ENCODE measurements around the gene SV2B.

GRCh38 chr15:91304786-91305185 is 204.7 kb downstream of the SV2B start:
- no peak for TF ChIP-seq CTCF (optimal IDR thresholded peaks at IDR 0.05 in 1 of 3, IDR thresholded peaks at IDR 0.05 in 1 of 3, conservative IDR thresholded peaks at IDR 0.05 in 1 of 3; ENCODE audit: extremely low read depth in 1 of 3, insufficient read depth in 2 of 3, low read length in 3 of 3)
- TF ChIP-seq EZH2 (IDR thresholded peaks at IDR 0.05; ENCODE audit: low read length): no peak
